Uterus (tissue), 2 donors: ENCODE results near the gene THAP5.

Experiments used
- POLR2A ChIP-seq, 2 donors: fragments of 450-650 bp; IDR thresholded peaks; one replicate each; pipeline ENCODE4 v1.6.1; 2016; ENCODE audit warnings: antibody characterized with exemption in 2 of 2, mild to moderate bottlenecking in 1 of 2, moderate library complexity in 1 of 2
- TF ChIP-seq, protein P1 (sequence below), 4 experiments: fragments of 200-600 bp in 2 of 4; fragments of 450-650 bp in 2 of 4; sonication (generic) in 2 of 4; IDR thresholded peaks; one replicate each; pipeline ENCODE4 v1.5.1; 2016 to 2019; ENCODE audit warnings: antibody characterized with exemption in 4 of 4, mild to moderate bottlenecking in 2 of 4, moderate library complexity in 1 of 4

- no peak for TF ChIP-seq POLR2A (IDR thresholded peaks at IDR 0.05)
- TF ChIP-seq, protein P1, sequence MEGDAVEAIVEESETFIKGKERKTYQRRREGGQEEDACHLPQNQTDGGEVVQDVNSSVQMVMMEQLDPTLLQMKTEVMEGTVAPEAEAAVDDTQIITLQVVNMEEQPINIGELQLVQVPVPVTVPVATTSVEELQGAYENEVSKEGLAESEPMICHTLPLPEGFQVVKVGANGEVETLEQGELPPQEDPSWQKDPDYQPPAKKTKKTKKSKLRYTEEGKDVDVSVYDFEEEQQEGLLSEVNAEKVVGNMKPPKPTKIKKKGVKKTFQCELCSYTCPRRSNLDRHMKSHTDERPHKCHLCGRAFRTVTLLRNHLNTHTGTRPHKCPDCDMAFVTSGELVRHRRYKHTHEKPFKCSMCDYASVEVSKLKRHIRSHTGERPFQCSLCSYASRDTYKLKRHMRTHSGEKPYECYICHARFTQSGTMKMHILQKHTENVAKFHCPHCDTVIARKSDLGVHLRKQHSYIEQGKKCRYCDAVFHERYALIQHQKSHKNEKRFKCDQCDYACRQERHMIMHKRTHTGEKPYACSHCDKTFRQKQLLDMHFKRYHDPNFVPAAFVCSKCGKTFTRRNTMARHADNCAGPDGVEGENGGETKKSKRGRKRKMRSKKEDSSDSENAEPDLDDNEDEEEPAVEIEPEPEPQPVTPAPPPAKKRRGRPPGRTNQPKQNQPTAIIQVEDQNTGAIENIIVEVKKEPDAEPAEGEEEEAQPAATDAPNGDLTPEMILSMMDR (IDR thresholded peaks at IDR 0.05), result no peak
Measured at GRCh38 chr7:108515013-108515412, 54.5 kb downstream of the THAP5 start.
